ENCODE measurements around the gene BECN2. TPM values are rescaled to one million over a fixed set of nuclear protein-coding genes. Genes with fewer than 3 reads are reported as not detected.
A peak's percentile ranks its signal among the peaks of the same experiment; 100 is the strongest.
"Not testable (repeated sequence)": the region's sequence is repeated elsewhere in the genome, so short reads cannot be mapped to it uniquely, and the experiment has no call there.

Gene BECN2
- total RNA-seq, 1 experiment from 2014 or later: not detected

GRCh38 chr1:241979071-241979470, 21.5 kb downstream of the BECN2 start:
- intact Hi-C loops (cut with micrococcal nuclease; ENCODE audit: unreplicated experiment): no loop called here
- no peaks in the 10 kb centered on the region for H3K4me1 Mint-ChIP-seq (ENCODE audit: low read depth, unreplicated experiment)
- no peaks in the 10 kb centered on the region for H3K9me3 Mint-ChIP-seq (ENCODE audit: unreplicated experiment)
- no TSS peak for BruUV-seq (replicated peaks)
- no peaks in the 10 kb centered on the region for H3K4me1 ChIP-seq
- H3K9me3 ChIP-seq: no peaks in the 10 kb centered on the region
- CTCF ChIA-PET: no interaction called here
- H3K36me3 ChIP-seq (ENCODE audit: control insufficient read depth, insufficient read depth, low read length): no peaks in the 10 kb centered on the region
- no peaks in the 10 kb centered on the region for H3K27me3 ChIP-seq (replicated peaks; ENCODE audit: control insufficient read depth, insufficient read depth, low read length)
- H3K27me3 Mint-ChIP-seq (ENCODE audit: insufficient read depth, unreplicated experiment): no peaks in the 10 kb centered on the region
- no peak overlapping the region for H3K4me3 Mint-ChIP-seq (ENCODE audit: unreplicated experiment)
- H3K27ac Mint-ChIP-seq (ENCODE audit: unreplicated experiment): no peak overlapping the region
- peaks cover 12% of the 10 kb centered on the region for H3K36me3 Mint-ChIP-seq (ENCODE audit: insufficient read depth, unreplicated experiment)
- POLR2A ChIA-PET: interaction anchor here (0.6 kb wide), 1 partner anchor 1256 kb away, joined by 3 read pairs; no protein-coding TSS in a partner anchor
- no peak for DNase-seq
- no peak for TF ChIP-seq CTCF (IDR thresholded peaks at IDR 0.05; ENCODE audit: insufficient read depth in 1 of 2, low read depth in 1 of 2, low read length in 1 of 2, severe bottlenecking in 1 of 2, unreplicated experiment in 1 of 2)
- H3K4me3 ChIP-seq (ENCODE audit: low read depth, low read length): no peak overlapping the region

GRCh38 chr1:241979926-241980325, 22.4 kb downstream of the BECN2 start:
- TF ChIP-seq CTCF (IDR thresholded peaks at IDR 0.05; ENCODE audit: insufficient read depth in 1 of 2, low read depth in 1 of 2, low read length in 1 of 2, severe bottlenecking in 1 of 2, unreplicated experiment in 1 of 2): no peak
- ChIA-PET CTCF (no interaction called here), POLR2A (no interaction called here)
- BruUV-seq (replicated peaks): no TSS peak
- no peak for DNase-seq
- Mint-ChIP-seq H3K36me3 (ENCODE audit: insufficient read depth, unreplicated experiment) (peaks cover 12% of the 10 kb centered on the region), H3K27ac (ENCODE audit: unreplicated experiment) (peak overlapping the region; percentile 39), H3K27me3 (ENCODE audit: insufficient read depth, unreplicated experiment) (no peaks in the 10 kb centered on the region), H3K9me3 (ENCODE audit: unreplicated experiment) (no peaks in the 10 kb centered on the region), H3K4me1 (ENCODE audit: low read depth, unreplicated experiment) (no peaks in the 10 kb centered on the region), H3K4me3 (ENCODE audit: unreplicated experiment) (no peak overlapping the region)
- H3K4me3 ChIP-seq (ENCODE audit: low read depth, low read length): no peak overlapping the region
- no peaks in the 10 kb centered on the region for H3K4me1 ChIP-seq
- H3K9me3 ChIP-seq: no peaks in the 10 kb centered on the region
- intact Hi-C loops (cut with micrococcal nuclease; ENCODE audit: unreplicated experiment): no loop called here
- H3K36me3 ChIP-seq (ENCODE audit: control insufficient read depth, insufficient read depth, low read length): no peaks in the 10 kb centered on the region
- no peaks in the 10 kb centered on the region for H3K27me3 ChIP-seq (replicated peaks; ENCODE audit: control insufficient read depth, insufficient read depth, low read length)

- Histone ChIP-seq H3K36me3 (ENCODE audit: control insufficient read depth, insufficient read depth, low read length) (no peaks in the 10 kb centered on the region), H3K9me3 (no peaks in the 10 kb centered on the region), H3K4me1 (no peaks in the 10 kb centered on the region), H3K27me3 (replicated peaks; ENCODE audit: control insufficient read depth, insufficient read depth, low read length) (no peaks in the 10 kb centered on the region), H3K4me3 (ENCODE audit: low read depth, low read length) (no peak overlapping the region)
- POLR2A ChIA-PET: no interaction called here
- peak; percentile 52 to 60 for DNase-seq
- Mint-ChIP-seq H3K27ac (ENCODE audit: unreplicated experiment) (no peak overlapping the region), H3K4me1 (ENCODE audit: low read depth, unreplicated experiment) (no peaks in the 10 kb centered on the region), H3K27me3 (ENCODE audit: insufficient read depth, unreplicated experiment) (no peaks in the 10 kb centered on the region), H3K36me3 (ENCODE audit: insufficient read depth, unreplicated experiment) (peaks cover 6% of the 10 kb centered on the region), H3K9me3 (ENCODE audit: unreplicated experiment) (no peaks in the 10 kb centered on the region), H3K4me3 (ENCODE audit: unreplicated experiment) (no peak overlapping the region)
- CTCF ChIA-PET: interaction anchor here (1.4 kb wide), 1 partner anchor 90 kb away, joined by 13 read pairs; no protein-coding TSS in a partner anchor
- intact Hi-C loops (cut with micrococcal nuclease; ENCODE audit: unreplicated experiment): loop anchor here (1.0 to 5.0 kb wide), 2 partner anchors 89 to 373 kb away; no protein-coding TSS in a partner anchor
- no TSS peak for BruUV-seq (replicated peaks)
- TF ChIP-seq CTCF (IDR thresholded peaks at IDR 0.05; ENCODE audit: insufficient read depth in 1 of 2, low read depth in 1 of 2, low read length in 1 of 2, severe bottlenecking in 1 of 2, unreplicated experiment in 1 of 2): peak; percentile 57 to 66
Observed at GRCh38 chr1:241985787-241986186, 28.2 kb downstream of the BECN2 start.

GRCh38 chr1:241988389-241988930, 30.9 kb downstream of the BECN2 start:
- H3K4me1 ChIP-seq; BruUV-seq (replicated peaks); H3K36me3 Mint-ChIP-seq (ENCODE audit: insufficient read depth, unreplicated experiment); H3K27me3 ChIP-seq (replicated peaks; ENCODE audit: control insufficient read depth, insufficient read depth, low read length); H3K9me3 ChIP-seq; H3K9me3 Mint-ChIP-seq (ENCODE audit: unreplicated experiment); CTCF ChIA-PET; H3K4me1 Mint-ChIP-seq (ENCODE audit: low read depth, unreplicated experiment); DNase-seq; H3K27me3 Mint-ChIP-seq (ENCODE audit: insufficient read depth, unreplicated experiment); POLR2A ChIA-PET; H3K27ac Mint-ChIP-seq (ENCODE audit: unreplicated experiment); H3K4me3 Mint-ChIP-seq (ENCODE audit: unreplicated experiment); H3K4me3 ChIP-seq (ENCODE audit: low read depth, low read length); H3K36me3 ChIP-seq (ENCODE audit: control insufficient read depth, insufficient read depth, low read length): not testable (repeated sequence)
- intact Hi-C loops (cut with micrococcal nuclease; ENCODE audit: unreplicated experiment): loop anchor here (5.0 kb wide), 1 partner anchor 376 kb away; no protein-coding TSS in a partner anchor
